Colon (tissue), 2 donors: ENCODE data around the gene UBXN11.
"Not testable (repeated sequence)": the region's sequence is repeated elsewhere in the genome, so short reads cannot be mapped to it uniquely, and the experiment has no call there.

Experiments used
- FAIRE-seq: peaks from 2 replicates; lab custom pipeline; 2012; peaks lifted over from hg19 to GRCh38; lab: Jason Lieb, UNC
- donor health status: control.
- donor health status: control.

UBXN11 gene

GRCh38 chr1:26336477-26337205 lies 30.2 kb upstream of the UBXN11 start:
- FAIRE-seq, result no peak

- FAIRE-seq, result no peak
Measured at GRCh38 chr1:26335774-26336476, 29.5 kb upstream of the UBXN11 start.

DNA sequence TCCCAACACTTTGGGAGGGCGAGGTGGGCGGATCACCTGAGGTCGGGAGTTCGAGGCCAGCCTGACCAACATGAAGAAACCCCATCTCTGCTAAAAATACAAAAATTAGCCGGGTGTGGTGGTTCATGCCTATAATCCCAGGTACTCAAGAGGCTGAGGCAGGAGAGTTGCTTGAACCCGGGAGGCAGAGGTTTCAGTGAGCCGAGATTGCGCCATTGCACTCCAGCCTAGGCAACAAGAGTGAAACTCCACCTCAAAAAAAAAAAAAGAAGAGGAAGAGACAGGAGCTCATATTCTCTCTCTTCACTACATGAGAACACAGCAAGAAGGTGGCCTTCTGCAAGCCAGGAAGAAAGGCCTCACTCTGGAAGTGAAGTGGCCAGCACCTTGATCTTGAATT lies 26.9 kb upstream of the UBXN11 start:
- not testable (repeated sequence) for FAIRE-seq

DNA sequence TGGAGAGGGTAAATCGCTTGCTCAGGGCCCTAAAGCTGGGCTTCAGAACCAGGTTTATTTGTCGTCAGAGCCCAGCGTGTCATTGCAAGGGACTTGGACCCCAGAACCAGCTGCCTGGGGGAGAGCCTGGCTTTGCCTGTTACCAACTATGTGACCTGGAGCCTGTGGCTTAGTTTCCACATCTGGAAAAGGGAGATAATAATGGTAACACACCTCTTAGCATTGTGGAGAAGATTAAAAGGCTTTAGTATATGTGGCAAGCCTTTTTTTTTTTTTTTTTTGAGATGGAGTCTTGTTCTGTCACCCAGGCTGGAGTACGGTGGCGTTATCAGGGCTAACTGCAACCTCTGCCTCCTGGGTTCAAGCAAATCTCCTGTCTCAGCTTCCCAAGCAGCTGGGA lies 23.8 kb upstream of the UBXN11 start:
- FAIRE-seq, result no peak

GRCh38 chr1:26329380-26329779 lies 22.9 kb upstream of the UBXN11 start:
- FAIRE-seq, result not testable (repeated sequence)

- FAIRE-seq, result no peak
Measured at GRCh38 chr1:26328597-26328996, 22.2 kb upstream of the UBXN11 start.

GRCh38 chr1:26327956-26328362 lies 21.5 kb upstream of the UBXN11 start:
- no peak for FAIRE-seq

DNA sequence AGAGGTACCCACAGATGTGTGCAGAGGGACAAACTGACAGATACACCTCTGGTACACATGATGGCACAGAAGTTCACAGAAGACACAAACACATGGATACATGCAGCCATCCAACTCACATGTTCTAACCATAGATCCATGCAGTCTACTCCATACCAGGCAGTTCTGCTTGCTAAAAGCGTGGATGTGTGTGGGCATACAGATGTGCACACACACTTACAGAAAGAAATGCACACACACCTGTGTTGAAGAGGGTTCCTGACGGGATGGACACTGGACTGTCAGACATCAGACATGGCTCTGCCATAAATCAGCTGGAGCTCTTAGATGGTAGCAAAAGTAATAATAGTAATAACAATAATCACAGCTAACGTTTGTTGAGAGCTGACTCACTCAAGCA lies 18.1 kb upstream of the UBXN11 start:
- no peak for FAIRE-seq

- FAIRE-seq, result no peak
Measured at GRCh38 chr1:26323382-26323781, 16.9 kb upstream of the UBXN11 start.

- FAIRE-seq, result no peak
Measured at GRCh38 chr1:26322042-26322331, 15.6 kb upstream of the UBXN11 start.

- FAIRE-seq, result no peak
Measured at GRCh38 chr1:26321315-26322041, 15.0 kb upstream of the UBXN11 start.

- FAIRE-seq, result no peak
Measured at GRCh38 chr1:26320896-26321295, 14.5 kb upstream of the UBXN11 start.

DNA sequence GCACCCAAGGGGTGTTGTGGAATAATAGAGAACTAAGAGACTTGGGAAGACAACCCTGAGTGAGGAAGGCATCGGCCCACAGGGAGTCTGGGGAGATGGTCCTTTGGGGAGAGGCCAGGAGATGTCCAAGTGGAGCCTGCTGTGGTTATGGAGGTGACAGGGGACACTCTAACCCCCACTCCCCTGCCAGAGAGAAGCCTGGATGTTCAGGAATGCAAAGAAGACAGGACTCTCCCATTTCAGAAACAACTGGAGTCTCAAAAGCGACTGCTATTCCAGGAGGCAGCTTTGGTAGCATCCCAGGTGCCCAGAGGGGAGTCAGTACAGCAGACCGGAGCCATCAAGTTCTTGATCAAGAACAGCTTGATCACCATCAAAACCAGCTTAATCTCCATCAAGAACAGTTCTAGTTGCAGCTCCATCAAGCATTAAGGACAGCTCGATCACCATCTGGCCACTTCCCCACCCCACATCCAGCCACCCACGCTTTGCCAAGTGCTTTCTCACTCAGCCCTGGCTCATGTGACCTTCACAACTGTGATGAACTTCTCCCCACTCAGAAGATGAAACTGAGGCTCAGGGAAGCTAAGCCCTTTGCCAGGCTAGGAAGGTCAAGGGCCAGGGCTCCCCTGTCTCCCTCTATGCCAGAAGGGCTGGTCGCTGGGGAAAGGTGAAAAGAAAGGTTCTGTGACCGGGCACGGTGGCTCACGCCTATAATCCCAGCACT lies 12.1 kb upstream of the UBXN11 start:
- FAIRE-seq, result no peak

DNA sequence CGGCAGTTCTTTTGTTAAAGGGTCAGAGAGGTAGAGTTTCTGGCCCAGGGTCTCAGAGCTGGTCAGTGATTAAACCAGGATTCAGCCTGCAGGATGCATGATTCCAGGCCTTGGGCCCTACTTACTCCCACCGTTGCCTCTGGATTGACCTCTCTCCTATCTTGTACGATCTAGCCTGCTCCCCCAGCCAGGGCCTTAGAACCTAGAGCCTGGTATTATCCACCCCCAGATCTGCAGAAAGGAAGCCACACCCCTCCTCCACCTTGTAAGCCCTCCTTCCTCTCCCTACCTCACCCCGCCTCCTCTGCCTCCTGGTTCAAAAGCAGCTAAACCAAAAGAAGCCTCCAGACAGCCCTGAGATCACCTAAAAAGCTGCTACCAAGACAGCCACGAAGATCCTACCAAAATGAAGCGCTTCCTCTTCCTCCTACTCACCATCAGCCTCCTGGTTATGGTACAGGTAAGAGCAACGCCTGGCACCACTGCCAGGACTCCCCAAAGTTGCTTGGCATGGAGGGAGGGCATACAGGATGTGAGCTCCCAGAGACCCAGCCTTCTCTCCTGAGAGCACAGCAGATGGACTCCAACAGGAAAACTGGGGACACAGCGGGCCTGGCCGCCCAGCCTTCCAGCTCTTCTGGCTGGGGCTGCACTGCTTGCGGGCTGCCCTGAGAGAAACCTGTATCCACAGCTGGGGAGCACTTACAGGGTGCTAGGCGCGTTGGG lies 11.3 kb upstream of the UBXN11 start, which contains the start of gene CD52:
TSS of gene CD52 (plus strand) at position 347 of the 726 bp plus-strand sequence. CDS start at position 407, 60 bp downstream.
- no peak for FAIRE-seq

- no peak for FAIRE-seq
Measured at GRCh38 chr1:26317146-26317545, 10.7 kb upstream of the UBXN11 start.

- no peak for FAIRE-seq
Measured at GRCh38 chr1:26315874-26316850, 9.7 kb upstream of the UBXN11 start.

GRCh38 chr1:26314501-26314900 lies 8.1 kb upstream of the UBXN11 start:
- no peak for FAIRE-seq

DNA sequence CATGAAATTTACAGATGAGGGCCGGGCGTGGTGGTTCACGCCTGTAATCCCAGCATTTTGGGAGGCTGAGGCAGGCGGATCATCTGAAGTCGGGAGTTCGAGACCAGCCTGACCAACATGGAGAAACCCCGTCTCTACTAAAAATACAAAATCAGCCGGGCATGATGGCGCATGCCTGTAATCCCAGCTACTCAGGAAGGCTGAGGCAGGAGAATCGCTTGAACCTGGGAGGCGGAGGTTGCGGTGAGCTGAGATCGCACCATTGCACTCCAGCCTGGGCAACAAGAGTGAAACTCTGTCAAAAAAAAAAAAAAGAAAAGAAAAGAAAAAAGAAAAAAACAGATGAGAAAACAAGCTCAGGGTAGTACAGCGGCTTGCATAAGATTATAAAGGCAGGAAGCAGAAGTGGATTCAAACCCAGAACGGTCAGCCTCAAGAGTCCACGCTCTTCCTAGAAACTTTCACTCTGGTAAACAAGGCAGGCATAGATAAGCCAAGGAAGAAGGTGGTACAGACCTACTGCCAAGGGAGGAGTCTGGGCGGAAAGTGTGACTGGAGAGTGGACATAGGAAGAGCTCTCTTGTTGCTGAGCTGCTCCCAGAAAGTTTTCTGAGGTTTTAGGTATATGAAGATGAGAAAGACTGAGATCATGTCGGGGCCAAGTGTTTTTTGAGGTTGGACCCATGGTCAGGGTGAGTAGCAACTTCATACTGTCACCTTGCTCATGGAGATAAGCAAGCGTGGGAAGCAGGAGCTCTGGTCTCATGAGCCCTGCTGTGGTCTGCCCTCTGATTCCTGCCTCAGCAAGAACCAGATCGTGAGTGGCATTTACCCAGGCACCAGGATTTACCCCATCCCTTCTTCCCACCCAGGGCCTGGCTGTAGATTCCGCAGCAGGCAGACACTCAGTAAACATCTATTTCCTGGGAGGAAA lies 1.8 kb upstream of the UBXN11 start:
- FAIRE-seq, result not testable (repeated sequence)

DNA sequence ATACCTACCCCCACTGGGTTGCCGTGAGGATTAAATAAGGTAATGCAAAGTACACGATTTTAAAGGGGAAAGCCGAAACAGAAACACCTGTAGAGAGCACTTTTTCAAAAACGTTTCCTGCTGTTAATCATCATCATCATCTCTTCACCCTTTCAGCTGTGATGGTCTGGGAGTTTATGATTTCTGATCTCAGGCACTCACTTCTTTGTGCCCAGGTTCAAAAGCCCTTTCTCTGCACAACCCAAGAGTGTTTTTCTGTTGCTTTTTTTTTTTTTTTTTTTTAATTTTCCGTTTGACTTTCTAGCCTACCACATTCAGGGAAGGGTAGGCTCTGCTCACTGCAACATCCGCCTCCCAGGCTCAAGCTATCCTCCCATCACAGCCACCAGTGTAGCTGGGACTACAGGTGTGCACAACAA lies 936 bp upstream of the UBXN11 start:
- no peak for FAIRE-seq
